EL (cell line): Measurements from ENCODE around the gene YIPF5.

ENCODE experiments used
- DNase-seq: peaks from one replicate; pipeline ENCODE4 v3.0.0-alpha.2; 2016

The YIPF5 gene

GRCh38 chr5:144121577-144121976 is 48.9 kb downstream of the YIPF5 start:
- no peak for DNase-seq

- DNase-seq = no peak
Observed at GRCh38 chr5:144120661-144121180, 49.7 kb downstream of the YIPF5 start.

GRCh38 chr5:144117412-144117811 is 53.0 kb downstream of the YIPF5 start:
- DNase-seq = no peak

- DNase-seq = no peak
Observed at GRCh38 chr5:144114571-144114970, 55.9 kb downstream of the YIPF5 start.
